Peyer's patch (tissue), 4 donors: Measurements from ENCODE around the gene TRAPPC10.
"Not testable (repeated sequence)": the region's sequence is repeated elsewhere in the genome, so short reads cannot be mapped to it uniquely, and the experiment has no call there.

Experiments
- CTCF ChIP-seq, 6 experiments: fragments of 450-650 bp in 4 of 6; fragments of 200-600 bp in 2 of 6; sonication (generic) in 1 of 6; IDR thresholded peaks; one replicate each; pipeline ENCODE4 v1.5.1; 2017 to 2019; ENCODE audit warnings: antibody characterized with exemption in 6 of 6, mild to moderate bottlenecking in 3 of 6, moderate library complexity in 1 of 6
- POLR2A ChIP-seq, 2 donors: fragments of 450-650 bp; IDR thresholded peaks; one replicate each; pipeline ENCODE4 v1.5.1; 2017; ENCODE audit warnings: antibody characterized with exemption in 2 of 2, mild to moderate bottlenecking in 2 of 2, moderate library complexity in 2 of 2

- not testable (repeated sequence) for TF ChIP-seq CTCF, POLR2A (IDR thresholded peaks at IDR 0.05)
Measured at GRCh38 chr21:44153214-44153888, 141.2 kb downstream of the TRAPPC10 start.
